Activated CD8-positive, alpha-beta T cell treated with anti-CD3 and anti-CD28 coated beads, Interleukin-2, amount 10 ng/mL, durations not matched to agents 7 days and 5 days (primary cell): Measurements from ENCODE around the gene SLC7A6. TPM values are rescaled to one million over a fixed set of nuclear protein-coding genes. Genes with fewer than 3 reads are reported as not detected.

Experiments
- ATAC-seq: fragments of 150-1000 bp; cut with Tn5 transposase; one replicate; pipeline ENCODE4 v1.10.0; 2021; ENCODE audit warnings: moderate library complexity
- CTCF ChIA-PET: fragments of 350-600 bp; sonication (Branson Sonifier 250); formaldehyde crosslinking; loops from one replicate; lab custom pipeline; 2021; ENCODE audit warnings: antibody characterized with exemption; lab: Charles Lee
- POLR2A ChIA-PET: fragments of 350-600 bp; sonication (Branson Sonifier 250); formaldehyde crosslinking; loops from one replicate; lab custom pipeline; 2021; ENCODE audit warnings: antibody characterized with exemption; lab: Charles Lee
- DNase-seq: peaks from one replicate; pipeline ENCODE4 v3.0.0-alpha.2; 2020
- H3K27ac Mint-ChIP-seq: one replicate; pipeline ENCODE4 v1.8.0; 2021; ENCODE audit warnings: mild to moderate bottlenecking, mixed read lengths
- H3K27me3 Mint-ChIP-seq: one replicate; pipeline ENCODE4 v1.8.0; 2021; ENCODE audit warnings: low read depth, mixed read lengths
- H3K36me3 Mint-ChIP-seq: one replicate; pipeline ENCODE4 v1.8.0; 2021; ENCODE audit warnings: low read depth, mixed read lengths
- H3K4me1 Mint-ChIP-seq: one replicate; pipeline ENCODE4 v1.8.0; 2021; ENCODE audit warnings: low read depth, mixed read lengths
- H3K4me3 Mint-ChIP-seq: one replicate; pipeline ENCODE4 v1.8.0; 2021; ENCODE audit warnings: mild to moderate bottlenecking, mixed read lengths
- H3K9me3 Mint-ChIP-seq: one replicate; pipeline ENCODE4 v1.8.0; 2022; ENCODE audit warnings: mixed read lengths; ENCODE audit not compliant: insufficient read depth
- microRNA-seq: library from miRNA; unstranded; fragments of <30 nt; microRNA quantifications from one replicate; pipeline ENCODE4 v1.2.0, GENCODE V29; 2022
- total RNA-seq, 2 experiments: library from RNA; stranded (reverse); gene quantifications; one replicate each; pipeline ENCODE4 v1.2.3, GENCODE V29; 2021

Gene SLC7A6
- total RNA-seq, 2 experiments from 2014 or later: 84.1 to 85.0 TPM

DNA sequence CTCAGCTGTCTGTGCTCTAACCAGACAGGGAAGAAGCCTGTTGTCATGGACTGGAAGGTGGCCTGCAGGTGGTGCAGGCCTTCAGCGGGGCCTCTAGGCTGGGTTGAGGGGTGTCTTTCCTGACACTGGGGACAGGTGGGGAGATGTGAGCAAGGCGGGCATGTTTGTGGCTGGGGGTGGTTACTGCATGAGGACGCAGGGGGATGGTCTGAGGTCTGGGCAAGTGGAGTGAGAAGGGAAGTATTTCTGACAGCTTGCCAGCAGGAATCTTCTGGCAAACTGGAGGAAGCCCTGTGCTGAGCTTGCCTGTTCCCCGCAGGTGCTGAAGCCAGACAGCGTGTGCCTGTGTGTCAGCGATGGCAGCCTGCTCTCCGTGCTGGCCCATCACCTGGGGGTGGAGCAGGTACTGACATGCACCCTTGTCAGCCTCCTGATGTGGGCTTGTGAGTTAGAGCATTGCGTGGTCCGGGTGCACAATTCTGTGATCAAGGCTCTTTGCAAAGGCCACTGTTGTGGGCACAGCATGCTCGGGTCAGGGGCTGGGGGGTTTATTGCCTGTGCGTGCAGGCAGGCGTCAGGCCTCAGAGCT is 82.7 kb downstream of the SLC7A6 start:
- H3K27me3 Mint-ChIP-seq: no peaks in the 10 kb centered on the region
- no peak for ATAC-seq
- no peak for DNase-seq
- ChIA-PET CTCF (interaction anchor here (0.8 to 1.4 kb wide), 3 partner anchors 9 to 164 kb away, joined by 3 to 6 read pairs (median 5); no protein-coding TSS in a partner anchor), POLR2A (interaction anchor here (0.8 kb wide), 1 partner anchor 21 kb away, joined by 3 read pairs; no protein-coding TSS in a partner anchor)
- peaks cover 40% of the 10 kb centered on the region for H3K4me1 Mint-ChIP-seq
- peak overlapping the region; percentile 48 for H3K4me3 Mint-ChIP-seq
- peak overlapping the region; percentile 27 for H3K27ac Mint-ChIP-seq
- no peaks in the 10 kb centered on the region for H3K9me3 Mint-ChIP-seq
- peaks cover 73% of the 10 kb centered on the region for H3K36me3 Mint-ChIP-seq

DNA sequence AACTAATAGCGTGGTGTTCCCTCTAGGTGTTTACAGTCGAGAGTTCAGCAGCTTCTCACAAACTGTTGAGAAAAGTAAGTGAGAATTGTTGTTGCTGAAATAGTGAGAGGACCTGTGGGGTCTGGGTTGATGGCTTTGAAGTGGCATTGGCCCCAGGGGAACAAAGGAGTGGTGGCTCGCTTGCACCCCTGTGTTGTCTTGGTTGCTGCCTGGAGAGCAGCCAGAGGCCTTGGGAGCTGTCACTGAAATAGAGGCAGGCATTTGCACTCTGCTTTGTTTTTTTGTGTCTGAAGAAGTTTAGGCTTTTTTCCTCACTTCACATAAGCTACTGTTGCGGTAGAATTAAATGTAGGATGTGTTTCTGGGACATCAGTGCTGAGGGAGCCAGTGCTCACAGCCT is 83.3 kb downstream of the SLC7A6 start:
- H3K4me3 Mint-ChIP-seq: peak overlapping the region; percentile 27
- peaks cover 73% of the 10 kb centered on the region for H3K36me3 Mint-ChIP-seq
- ChIA-PET CTCF (interaction anchor here (0.8 to 1.4 kb wide), 3 partner anchors 9 to 163 kb away, joined by 3 to 6 read pairs (median 5); no protein-coding TSS in a partner anchor), POLR2A (interaction anchor here (0.8 kb wide), 1 partner anchor 21 kb away, joined by 3 read pairs; no protein-coding TSS in a partner anchor)
- H3K27me3 Mint-ChIP-seq: no peaks in the 10 kb centered on the region
- H3K9me3 Mint-ChIP-seq: no peaks in the 10 kb centered on the region
- H3K4me1 Mint-ChIP-seq: peaks cover 40% of the 10 kb centered on the region
- ATAC-seq (no peak), DNase-seq (no peak)
- peak overlapping the region; percentile 40 for H3K27ac Mint-ChIP-seq

DNA sequence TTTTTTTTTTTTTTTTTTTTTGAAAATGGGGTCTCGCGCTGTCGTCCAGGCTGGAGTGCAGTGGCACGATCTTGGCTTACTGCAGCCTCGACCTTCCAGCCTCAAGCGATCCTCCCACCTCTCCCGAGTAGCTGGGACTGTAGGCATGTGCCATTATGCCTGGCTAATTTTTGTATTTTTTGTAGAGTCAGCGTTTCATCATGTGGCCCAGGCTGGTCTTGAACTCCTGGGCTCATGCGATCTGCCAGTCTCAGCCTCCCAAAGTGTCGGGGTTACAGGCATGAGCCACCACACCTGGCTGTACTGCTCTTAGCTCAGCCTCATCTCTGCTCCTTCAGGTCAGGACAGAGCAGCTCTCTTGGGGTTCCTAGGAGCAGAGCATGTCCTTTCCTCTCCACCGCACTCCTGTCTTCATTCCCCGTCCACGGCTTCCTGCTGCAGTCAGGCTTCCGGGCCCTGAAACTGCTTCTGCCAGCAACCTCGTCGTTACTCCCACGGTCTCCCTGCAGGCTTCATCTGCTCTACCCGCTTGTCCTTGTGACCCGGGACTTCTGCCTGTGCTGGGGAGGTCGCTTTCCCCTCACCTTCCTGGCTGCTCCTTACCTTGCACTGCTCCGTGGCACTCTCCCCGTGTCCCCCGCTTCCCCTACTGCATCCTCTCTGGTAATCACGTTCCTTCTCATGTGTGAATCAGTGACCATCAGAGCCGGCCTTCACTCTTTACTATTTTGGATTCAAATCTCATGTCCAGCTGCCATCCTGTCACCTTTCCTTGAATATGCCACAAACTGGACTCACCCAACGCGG is 84.5 kb downstream of the SLC7A6 start:
- POLR2A ChIA-PET: no interaction called here
- CTCF ChIA-PET: interaction anchor here (1.4 kb wide), 2 partner anchors 20 to 87 kb away, joined by 3 to 5 read pairs; no protein-coding TSS in a partner anchor
- no peak for ATAC-seq

DNA sequence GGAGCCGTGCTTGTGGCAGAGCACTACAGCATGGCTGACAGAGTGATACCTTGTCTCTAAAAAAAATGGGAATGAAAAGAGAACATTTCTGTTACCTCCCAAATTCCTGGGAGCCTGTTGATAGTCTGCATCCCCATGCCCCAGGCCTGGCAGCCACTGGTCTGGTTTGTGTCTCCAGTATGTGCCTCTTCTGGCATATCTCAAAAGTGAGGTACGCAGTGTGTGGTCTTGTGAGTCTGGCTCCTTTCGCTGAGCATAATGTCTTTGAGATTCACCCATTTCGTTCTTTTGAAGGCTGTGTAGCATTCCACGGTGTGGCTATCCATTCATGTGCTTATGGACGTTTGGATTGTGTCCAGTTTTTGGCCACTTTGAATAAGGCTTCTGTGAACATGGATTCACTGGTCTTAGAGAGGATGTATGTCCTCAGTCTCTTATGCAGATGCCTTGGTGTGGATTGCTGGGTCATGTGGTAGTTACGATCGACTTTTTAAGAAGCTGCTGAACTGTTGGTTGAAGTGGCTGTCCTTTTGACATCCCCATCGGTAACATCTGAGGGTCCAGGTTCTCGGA is 85.6 kb downstream of the SLC7A6 start:
- ChIA-PET CTCF (interaction anchor here (1.4 kb wide), 1 partner anchor 21 kb away, joined by 3 read pairs; no protein-coding TSS in a partner anchor), POLR2A (no interaction called here)
- DNase-seq (no peak), ATAC-seq (no peak)
- Mint-ChIP-seq H3K4me1 (peaks cover 39% of the 10 kb centered on the region), H3K9me3 (no peaks in the 10 kb centered on the region), H3K4me3 (no peak overlapping the region), H3K36me3 (peaks cover 83% of the 10 kb centered on the region), H3K27ac (no peak overlapping the region), H3K27me3 (peaks cover 2% of the 10 kb centered on the region)

More for the DNA sequence above, 84.5 kb downstream of the SLC7A6 start:
- Mint-ChIP-seq H3K36me3 (peaks cover 75% of the 10 kb centered on the region), H3K4me3 (no peak overlapping the region), H3K27ac (no peak overlapping the region), H3K9me3 (no peaks in the 10 kb centered on the region), H3K27me3 (no peaks in the 10 kb centered on the region), H3K4me1 (peaks cover 40% of the 10 kb centered on the region)
- DNase-seq: no peak

DNA sequence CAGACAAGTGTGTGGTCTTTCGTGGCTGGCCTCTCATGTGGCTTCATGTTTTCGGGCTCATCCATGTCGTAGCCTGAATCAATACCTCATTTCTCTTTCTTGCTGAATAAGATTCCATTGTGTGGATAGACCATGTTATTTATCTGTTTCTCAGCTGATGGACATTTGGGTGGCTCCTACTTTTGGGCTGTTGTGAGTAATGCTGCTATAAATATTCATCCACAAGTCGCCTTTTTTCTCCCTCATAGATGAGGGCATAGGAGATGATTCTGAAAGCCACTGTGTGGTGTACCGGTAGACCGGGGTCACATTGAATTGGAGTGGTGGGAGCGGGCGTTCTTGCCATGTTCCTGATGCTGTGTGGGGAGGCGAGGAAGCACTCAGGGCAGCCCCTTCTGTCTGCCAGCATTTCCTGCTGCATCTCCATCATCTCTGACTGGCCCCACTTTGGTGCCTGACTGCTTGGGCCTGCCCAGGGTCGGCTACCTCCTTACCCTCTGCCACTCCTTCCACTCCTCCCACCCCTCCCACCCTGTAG is 86.6 kb downstream of the SLC7A6 start:
- no peak for DNase-seq
- Mint-ChIP-seq H3K27ac (no peak overlapping the region), H3K4me1 (peaks cover 39% of the 10 kb centered on the region), H3K27me3 (peaks cover 3% of the 10 kb centered on the region), H3K4me3 (no peak overlapping the region), H3K36me3 (peaks cover 82% of the 10 kb centered on the region), H3K9me3 (no peaks in the 10 kb centered on the region)
- ATAC-seq: no peak
- POLR2A ChIA-PET: no interaction called here
- CTCF ChIA-PET: no interaction called here

Small RNAs within 50 kb of the gene (microRNA-seq; reads per million reads assigned to microRNA genes)
- gene MIR6773: not detected

Other genes with a start within 250 kb of the SLC7A6 start
- gene DPEP2NB, start 248.6 kb upstream of the SLC7A6 start, total RNA-seq: not detected
- 10 to 100 TPM; 13.6 to 13.9 TPM for gene DDX28, start 241.3 kb upstream of the SLC7A6 start, total RNA-seq
- gene DUS2, start 241.2 kb upstream of the SLC7A6 start, total RNA-seq: 10 to 100 TPM; 24.1 to 25.2 TPM
- 100 to 1,000 TPM; 166 to 169 TPM for gene NFATC3, start 179.2 kb upstream of the SLC7A6 start, total RNA-seq
- under 1 TPM in 1 of 2 experiments, not detected in 1; 0.18 TPM for gene ESRP2, start 28.4 kb upstream of the SLC7A6 start, total RNA-seq
- gene PLA2G15, start 19.2 kb upstream of the SLC7A6 start, total RNA-seq: 1 to 10 TPM; 8.6 to 9.4 TPM
- 10 to 100 TPM; 26.3 to 30.7 TPM for gene SLC7A6OS, start 46.4 kb downstream of the SLC7A6 start, total RNA-seq
- gene PRMT7, start 46.5 kb downstream of the SLC7A6 start, total RNA-seq: 10 to 100 TPM; 70.4 to 73.2 TPM
- gene SMPD3, start 184.0 kb downstream of the SLC7A6 start, total RNA-seq: 10 to 100 TPM; 11.1 to 12.0 TPM